Measurements from ENCODE around the gene NOXA1.

NOXA1 gene

DNA sequence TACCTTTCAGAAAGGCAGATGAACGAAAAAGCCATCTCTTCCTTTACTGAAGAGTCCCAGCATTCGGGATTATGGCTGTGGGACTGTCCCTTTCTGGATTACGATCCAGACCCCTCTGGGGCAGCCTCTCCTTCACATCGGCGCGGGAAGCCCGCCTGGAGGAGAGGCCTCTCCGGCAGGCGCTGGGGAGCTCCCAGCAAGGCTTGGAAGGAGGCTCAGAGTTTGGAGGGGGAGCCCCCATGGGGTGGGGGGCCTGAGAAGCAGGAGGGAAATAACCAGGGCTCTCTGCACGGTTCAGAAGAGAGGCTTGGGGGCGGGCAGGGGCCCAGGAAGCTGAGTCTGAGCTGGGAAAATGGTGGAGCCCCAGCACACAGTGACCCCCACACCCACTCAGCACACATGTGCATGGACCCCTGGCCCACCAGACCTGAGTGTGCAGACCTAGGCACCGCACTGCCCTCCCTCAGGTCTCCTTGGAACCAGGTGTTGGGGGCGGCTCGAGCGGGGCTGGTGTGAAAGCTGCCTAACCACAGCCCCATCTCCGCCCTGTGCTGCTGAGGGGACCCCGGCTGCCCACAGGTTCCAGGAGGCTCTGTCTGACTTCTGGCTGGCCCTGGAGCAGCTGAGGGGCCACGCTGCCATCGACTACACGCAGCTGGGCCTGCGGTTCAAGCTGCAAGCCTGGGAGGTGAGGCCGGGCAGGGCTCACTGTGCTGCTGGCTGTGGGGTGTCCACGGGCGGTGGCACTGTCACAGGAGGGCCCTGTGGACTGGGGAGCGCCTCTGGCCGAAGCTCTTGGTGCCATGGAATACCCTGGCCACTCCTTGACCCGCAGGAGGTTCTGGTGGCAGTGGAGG is 4.5 kb downstream of the NOXA1 start:
- DNase-seq = no peak

DNA sequence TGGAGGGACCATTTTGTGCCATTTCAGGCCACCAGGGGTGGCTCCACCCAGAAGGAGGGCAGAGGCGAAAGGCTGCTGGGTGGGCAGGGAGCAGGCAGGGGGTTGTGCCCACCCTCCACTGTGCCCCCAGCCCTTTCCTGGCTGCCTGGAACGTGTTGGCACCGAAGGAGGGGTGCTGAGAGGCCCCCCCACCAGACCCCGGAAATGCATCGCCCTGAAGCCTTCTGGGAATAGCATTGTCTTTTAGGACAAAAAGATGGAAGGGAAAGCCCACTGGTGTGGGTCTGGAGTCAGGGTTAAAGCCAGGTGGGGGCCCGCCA is 5.1 kb downstream of the NOXA1 start:
- no peak for DNase-seq

DNA sequence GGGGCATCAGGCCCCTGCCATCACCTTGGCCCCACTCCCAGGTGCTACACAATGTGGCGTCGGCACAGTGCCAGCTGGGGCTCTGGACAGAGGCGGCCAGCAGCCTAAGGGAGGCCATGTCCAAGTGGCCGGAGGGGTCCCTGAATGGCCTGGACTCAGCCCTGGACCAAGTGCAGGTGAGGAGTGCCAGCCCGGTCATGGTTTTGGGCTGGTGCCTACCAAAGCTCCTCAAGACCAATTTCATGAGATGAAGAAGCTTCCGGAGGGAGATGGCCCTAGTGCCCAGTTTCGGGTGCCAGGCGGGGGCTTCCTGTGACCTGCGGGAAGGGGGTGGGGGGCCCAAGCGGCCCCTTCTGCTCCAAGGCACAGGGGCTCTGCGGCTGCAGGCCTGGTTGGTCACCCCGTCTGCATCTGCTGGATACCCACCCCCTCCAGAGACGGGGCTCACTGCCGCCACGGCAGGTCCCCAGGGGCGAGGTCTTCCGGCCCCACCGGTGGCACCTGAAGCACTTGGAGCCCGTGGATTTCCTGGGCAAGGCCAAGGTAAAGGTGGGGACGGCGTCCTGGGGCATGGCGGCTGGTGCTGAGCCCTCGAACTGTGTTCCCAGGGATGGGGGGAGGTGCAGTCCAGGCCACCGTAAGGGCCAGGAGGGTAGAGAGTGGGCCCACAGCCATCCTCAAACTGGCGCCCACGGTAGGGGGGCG is 5.8 kb downstream of the NOXA1 start:
- DNase-seq = no peak

DNA sequence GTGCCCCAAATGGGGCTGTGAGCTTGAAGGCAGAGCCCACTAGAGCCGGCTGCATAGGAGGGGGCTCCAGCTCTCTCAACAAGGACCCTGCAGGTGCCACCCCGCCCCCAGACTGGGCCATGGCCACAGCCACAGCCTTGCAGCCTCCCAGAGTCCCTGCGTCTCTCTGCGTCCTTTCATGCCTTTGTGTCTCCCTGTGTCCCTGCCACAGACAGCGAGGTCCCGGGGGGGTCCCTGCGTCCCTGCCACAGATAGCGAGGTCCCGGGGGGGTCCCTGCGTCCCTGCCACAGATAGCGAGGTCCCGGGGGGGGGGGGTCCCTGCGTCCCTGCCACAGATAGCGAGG is 6.3 kb downstream of the NOXA1 start:
- DNase-seq = no peak

DNA sequence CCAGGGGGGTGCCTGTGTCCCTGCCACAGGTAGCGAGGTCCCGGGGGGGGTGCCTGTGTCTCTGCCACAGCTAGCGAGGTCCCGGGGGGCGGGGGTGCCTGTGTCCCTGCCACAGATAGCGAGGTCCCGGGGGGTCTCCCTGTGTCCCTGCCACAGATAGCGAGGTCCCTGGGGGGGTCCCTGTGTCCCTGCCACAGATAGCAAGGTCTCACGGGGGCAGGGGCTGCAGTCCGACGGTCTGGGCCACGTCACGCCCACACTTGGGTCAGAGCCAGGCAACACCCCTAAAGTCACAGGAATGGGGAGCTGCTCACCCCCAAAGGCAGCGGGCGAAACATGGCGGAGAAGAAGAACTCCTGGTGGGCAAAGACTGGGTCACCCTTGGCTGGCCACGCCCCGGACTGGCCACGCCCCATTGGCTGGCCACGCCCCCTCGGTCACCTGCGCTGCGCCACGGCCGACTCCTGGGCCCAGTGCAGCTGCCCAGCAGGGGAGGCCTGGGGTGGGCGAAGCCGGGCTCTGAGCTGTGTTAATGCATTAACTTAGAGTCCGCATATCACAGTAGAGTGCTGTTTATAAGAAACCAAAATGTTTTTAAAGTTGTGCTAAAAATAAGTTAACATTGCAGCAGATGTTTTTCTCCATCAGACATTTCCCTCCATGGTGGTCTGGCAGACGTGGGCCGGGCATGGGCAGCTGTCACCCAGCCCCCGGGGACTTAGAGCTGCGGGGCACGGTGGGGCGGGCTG is 7.0 kb downstream of the NOXA1 start:
- no peak for DNase-seq

DNA sequence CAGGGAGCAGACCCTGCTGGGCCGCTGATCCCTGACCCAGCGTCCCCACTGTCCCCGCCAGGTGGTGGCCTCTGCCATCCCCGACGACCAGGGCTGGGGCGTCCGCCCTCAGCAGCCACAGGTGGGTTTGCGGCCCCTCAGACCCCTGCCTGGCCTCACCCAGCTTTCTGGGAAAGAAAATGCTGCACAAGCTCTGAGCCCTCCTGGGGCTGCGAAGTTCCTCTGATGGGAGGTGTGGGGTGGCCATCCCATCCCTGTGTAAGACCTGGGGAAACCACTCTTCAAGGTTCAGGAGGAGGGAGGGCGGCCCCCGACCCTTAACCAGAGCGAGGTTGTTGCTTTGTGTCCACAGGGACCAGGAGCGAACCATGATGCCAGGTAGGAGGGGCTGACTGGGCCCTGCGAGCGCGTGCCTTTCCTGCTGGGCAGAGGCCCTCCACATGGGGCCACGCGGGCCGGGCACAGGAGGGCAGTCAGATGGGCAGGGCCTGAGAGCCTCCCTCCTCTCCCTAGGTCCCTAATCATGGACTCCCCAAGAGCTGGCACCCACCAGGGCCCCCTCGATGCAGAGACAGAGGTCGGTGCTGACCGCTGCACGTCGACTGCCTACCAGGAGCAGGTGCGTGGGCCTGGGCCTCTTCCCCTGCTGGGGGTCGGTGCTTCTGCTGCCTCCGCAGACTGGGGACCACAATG is 7.7 kb downstream of the NOXA1 start:
- no peak for DNase-seq

DNA sequence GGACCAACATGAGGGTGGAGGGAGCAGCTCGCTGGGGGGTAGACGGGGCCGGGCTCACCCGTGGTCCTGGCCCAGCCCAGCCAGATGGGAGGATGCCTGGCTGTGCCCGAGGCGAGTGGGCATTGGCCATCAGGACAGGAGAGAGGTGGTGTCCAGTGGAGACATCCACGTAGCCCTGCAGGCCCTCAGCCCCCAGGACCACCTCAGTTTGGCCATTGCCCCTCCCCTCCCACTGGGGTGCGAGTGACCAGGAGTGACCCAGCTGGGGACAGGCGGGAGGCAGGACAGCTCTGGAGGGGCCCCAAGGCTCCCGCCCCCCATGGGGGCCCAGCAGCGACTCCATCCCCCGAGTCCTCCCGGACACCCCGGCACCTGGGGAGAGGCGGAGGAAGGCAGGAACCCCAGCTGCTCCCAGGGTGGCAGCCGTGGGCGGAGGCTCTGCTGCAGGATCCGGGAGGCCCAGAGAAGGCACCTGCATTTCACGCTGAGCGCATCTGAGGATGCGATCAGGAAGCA is 8.3 kb downstream of the NOXA1 start:
- no peak for DNase-seq

DNA sequence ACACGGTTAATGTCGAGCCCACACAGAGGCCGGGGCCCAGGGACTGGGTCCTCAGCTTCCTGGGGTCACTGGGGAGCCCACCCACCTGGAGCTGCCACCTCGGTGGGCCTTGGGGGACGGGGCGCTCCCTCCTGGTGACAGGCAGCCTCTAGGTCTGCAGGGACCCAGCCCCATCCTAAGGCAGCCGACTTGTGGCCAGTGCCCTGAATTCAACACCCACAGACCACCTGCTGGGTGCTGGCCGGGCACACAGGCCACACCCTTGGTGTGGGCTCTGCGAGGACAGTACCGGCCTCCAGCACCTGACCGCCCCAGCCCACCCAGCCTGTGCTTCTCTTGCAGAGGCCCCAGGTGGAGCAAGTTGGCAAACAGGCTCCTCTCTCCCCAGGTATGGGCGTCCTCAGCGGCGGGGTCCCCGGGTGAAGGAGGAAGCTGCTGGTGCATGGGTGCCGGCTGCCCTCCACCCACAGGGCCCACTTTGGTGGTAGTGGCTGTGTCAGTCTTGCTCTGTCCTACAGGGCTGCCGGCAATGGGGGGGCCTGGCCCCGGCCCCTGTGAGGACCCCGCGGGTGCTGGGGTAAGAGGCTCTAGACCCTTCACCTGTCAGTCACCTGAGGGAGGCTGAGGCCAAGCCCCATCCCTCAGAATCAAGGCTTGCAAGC is 9.6 kb downstream of the NOXA1 start:
- DNase-seq = no peak

DNA sequence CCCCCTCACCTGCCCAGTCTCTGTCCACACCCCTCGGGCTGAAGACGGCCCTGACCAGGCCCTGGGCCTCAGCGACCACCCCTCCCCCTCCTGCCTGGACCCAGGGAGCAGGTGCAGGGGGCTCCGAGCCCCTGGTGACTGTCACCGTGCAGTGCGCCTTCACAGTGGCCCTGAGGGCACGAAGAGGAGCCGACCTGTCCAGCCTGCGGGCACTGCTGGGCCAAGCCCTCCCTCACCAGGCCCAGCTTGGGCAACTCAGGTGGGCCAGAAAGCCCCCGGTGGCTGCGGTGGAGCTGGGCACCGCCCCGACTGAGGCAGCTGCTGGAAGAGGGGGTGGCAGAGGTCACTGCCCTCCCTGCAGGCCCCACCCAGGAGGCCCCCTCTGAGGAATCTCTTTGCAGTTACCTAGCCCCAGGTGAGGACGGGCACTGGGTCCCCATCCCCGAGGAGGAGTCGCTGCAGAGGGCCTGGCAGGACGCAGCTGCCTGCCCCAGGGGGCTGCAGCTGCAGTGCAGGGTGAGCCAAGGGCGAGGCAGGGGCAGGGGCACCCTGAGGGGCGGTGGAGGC is 10.2 kb downstream of the NOXA1 start:
- no peak for DNase-seq

DNA sequence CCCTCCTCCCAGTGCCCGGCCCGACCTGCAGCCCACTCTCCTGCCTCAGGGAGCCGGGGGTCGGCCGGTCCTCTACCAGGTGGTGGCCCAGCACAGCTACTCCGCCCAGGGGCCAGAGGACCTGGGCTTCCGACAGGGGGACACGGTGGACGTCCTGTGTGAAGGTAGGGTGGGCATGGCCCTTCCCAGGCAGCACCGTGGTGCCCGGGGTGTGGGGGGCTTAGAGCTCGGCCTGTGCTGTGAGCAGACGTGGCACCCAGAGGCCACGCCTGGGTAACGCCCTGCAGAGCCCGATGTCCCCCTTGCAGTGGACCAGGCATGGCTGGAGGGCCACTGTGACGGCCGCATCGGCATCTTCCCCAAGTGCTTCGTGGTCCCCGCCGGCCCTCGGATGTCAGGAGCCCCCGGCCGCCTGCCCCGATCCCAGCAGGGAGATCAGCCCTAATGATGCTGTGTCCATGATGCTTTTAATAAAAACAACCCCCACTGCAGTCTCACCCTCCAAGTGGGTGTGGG is 10.8 kb downstream of the NOXA1 start:
- no peak for DNase-seq

DNA sequence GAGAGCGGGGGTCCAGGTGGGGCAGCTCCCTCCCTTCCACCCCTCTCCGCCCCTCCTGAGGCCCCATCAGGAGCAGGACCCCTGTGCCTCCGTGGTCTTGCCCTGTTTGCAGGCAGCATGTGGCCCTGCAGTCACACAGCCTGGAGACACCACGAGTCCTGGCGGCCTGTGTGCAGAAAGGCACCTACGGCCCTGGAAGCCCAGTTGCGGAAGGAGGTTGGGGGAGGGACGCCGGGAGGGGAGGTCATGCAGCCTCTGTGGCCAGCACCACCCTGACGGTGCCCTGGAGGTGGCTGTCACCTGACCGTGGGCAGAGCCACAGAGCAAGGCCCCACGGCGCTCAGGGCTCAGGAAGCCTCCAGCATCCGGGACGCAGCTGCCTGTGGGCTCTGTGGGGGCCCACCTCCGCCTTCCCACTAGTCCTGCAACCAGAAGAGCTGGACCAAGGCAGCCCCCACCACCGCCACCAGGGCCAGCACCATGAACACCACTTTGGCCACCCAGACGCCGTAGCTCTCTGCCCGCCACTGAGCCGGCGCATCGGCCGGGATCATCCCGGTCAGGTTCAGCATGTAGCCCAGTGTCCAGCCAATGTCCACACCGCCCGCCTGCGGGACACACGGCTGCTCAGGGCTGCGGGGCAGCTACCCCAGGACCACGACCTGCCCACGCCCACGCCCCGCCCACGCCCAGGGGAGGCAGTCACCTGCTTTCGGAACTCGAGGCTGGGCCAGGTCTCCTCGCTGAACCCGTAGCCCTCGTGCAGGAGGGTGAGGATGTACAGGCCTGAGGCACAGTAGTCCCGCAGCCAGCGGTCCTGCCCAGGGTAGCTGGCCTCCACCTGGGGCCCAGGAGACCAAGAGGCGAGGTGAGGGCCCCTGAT is 11.5 kb downstream of the NOXA1 start:
- peak; percentile 34 for DNase-seq

DNA sequence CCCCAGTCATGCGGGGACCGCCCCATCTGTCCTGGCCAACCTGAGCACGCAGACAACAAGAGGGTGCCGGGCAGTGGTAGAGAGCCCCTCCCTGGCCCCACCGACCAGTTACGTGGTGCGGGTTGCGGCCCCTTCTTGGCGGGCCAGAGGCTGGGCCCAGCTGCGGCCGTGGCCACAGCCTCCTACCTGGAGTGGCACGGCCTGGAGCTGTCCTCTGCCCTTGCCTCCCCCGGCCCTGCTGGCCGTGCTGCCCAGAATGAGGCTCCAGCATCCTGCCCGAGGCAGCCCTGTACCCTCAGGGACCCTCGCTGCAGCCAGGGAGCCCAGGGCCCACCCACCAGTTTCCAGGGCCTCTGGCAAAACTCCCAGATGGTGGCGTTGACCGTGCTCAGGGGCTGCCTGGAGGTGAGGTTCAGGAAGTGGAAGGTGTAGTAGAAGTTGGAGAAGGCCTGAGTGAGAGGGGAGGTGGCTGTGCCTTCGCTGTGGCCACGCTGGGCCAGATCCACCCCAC is 12.2 kb downstream of the NOXA1 start:
- no peak for DNase-seq

DNA sequence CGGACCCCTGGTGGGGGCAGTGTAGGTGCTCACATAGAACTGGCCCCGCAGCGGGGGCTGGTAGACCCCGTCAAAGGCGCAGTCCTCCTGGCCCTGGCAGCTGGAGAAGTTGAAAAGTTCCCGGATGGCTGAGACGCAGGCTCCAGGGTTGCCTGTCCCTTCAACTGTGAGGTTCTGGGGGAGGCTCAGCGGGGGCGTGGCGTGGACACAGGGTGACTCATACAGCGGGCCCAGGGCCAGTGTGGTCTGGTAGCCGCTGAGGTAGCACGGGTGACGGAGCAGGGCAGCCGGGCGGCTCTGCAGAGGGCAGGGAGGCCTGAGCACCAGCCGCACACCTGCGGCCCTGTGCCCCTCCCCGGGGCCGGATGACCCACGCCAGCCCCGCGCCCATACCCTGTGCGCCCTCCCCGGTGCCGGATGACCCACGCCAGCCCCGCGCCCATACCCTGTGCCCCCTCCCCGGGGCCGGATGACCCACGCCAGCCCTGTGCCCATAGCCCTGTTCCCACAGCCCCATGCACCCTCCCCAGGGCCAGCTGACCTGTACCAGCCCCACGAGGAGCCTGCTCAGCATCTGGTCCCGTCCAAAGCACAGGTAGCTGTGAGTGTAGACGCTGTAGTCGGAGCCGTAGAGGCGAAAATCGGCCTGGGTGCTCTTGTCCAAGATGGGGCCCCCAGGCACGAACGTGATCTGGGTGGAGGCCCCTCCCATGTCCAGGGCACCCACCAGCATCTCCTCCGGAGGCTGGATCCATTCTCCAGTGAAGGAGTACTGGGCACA is 13.0 kb downstream of the NOXA1 start:
- peak; percentile 64 for DNase-seq

DNA sequence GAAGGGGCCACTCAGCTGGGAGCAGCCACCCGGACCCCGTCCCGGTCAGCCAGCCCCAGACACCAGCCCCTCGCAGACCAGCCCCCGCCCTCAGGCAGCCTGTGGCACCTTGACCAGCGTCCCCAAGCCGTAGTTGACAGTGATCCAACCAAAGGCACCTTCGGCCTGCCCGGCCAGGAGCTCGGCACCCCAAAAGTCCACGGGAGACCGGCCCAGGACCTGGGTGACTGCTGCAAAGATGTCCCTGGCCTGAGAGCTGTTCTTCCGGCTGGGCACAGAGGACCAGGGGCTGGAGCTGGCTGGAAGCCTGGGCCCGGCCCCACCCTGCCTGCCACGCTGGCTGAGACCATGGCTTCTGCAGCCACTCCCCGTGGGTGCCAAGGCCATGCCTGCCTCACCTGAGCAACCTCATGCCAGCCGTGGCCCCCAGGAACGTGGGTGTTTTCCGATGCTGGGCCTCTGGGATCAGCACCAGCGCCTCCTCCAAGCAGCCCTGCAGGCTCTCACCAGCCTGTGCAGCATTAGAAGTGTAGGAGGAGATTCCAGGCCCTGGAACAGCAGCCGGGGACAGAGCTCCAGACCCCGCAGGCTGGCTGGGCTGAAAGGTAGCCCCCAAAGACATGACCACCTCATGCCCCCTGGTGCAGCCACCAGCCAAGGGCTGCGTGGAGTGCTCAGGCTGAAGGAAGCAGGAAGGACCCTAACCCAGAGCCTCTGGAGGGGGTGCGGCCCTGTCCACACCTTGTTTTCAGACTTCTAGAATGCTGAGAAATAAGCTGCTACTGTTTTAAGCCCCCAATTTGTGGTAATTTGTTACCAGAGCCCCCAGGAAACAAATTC is 13.8 kb downstream of the NOXA1 start:
- DNase-seq = no peak

DNA sequence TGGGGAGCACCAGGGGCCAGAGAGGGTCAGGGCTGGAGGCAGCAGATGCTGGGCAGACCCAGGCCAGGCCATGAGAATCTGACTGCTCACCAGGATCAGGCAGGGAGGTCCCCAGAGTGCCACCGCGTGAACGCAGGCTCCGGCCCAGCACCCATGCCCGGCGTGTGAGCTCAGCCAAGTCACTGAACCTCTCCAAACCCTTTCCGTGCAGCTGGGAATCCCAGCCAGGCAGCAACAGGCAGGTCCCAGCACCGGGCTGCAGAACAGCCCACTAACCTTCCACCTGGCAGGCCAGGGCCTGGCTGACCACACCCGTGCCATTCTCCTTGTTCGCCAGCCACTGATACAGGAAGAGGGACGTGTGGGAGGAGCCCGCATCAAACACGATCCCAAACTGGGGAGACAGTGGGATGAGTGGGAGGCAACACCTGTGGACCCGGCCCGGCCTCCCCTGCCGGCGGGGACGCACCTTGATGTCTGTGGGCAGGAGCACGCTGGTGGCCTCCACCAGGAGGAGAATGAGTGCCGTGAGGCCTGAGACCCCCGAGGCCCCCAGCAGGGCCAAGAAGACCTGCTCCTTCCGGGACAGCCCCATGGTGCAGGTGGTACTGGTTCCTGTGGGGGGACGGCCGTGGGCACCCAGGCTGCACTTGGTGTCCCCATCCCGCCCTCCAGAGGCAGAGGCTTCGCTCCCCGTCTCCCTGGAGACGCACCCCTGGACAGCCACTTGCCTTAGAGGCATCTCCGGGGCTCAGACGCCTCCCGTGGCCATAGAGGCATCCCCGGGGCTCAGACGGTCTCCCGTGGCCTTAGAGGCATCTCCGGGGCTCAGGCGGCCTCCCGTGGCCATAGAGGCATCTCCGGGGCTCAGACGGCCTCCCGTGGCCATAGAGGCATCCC is 14.7 kb downstream of the NOXA1 start:
- no peak for DNase-seq

DNA sequence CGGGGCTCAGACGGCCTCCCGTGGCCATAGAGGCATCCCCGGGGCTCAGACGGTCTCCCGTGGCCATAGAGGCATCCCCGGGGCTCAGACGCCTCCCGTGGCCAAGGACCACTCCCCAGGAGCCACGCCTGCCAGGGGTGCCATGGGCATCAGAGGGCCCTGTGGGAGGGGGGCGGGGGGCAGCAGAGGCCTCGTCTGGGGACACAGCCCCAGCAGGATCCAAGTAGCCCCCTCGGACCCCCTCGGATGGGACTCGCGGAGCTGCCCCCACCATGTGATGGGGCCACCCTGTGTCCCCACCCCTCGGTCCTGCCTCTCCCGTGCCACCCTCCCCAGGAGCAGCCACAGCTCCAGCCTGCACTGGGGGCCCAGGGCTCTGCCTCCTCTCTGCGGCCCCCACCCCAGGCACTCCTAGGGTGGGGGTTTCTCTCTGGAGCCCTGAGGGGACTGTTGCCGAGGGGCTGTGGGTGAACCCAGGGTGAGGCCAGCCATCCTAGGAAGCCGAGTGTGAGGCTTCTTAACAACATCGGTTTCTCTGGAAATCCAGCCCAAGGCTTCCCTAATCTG is 15.5 kb downstream of the NOXA1 start:
- DNase-seq = no peak

DNA sequence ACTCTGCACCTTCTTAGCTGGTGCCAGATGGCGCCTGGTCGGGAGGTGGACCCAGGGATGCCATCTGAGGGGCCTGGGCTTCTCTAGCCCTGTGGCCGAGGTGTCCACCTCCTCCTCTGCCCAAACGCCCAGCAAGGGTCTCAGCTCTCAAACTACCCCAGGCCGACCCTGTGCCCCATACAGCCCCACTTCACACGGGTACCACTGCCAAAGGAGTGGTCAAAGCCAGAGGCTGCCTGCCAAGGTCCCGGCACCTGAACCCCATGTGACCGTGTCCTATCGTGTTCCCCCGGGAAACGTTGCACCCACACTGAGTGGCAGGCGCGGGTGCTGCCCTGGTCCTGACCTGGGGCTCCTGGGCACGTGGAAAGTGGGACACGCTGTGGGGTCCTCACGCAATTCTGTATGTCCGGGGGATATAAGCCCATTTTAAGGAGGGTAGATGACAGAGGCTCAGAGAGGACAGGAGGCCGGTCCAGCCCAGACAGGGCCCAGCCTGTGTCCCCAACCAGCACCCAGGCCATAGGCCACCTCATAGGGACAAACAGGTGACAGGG is 16.0 kb downstream of the NOXA1 start:
- no peak for DNase-seq
